Heart left ventricle (tissue), 13 donors: ENCODE results near the gene TNS4.

Source experiments
- POLR2A ChIP-seq, 2 donors: fragments of 450-650 bp; IDR thresholded peaks; one replicate each; pipeline ENCODE4 v1.6.1; 2017; ENCODE audit warnings: antibody characterized with exemption in 2 of 2, mild to moderate bottlenecking in 2 of 2, moderate library complexity in 2 of 2
- TF ChIP-seq, protein P1 (sequence below), 12 donors: fragments of 200-600 bp; sonication (generic) in 4 of 12; IDR thresholded peaks; one replicate each; pipeline versions ENCODE4 v1.5.0 to v1.8.0; 2018 to 2022; ENCODE audit warnings: antibody characterized with exemption in 12 of 12, mild to moderate bottlenecking in 5 of 12
- donor health status: ischemic (EF 13 %, LVEDD 7.1; RV severe dilation, severe dysfunction).
- donor health status: DM: no; HTN: yes; CAD: no.
- donor health status: DM: no; HTN: no; CAD: no.
- donor health status: ischemic (EF 25% LVEDD 6.9; RV normal size, moderate dysfunction).
- donor health status: ischemic (EF 25% LVEDD 5.7; RV mildly dilated, moderate dysfunction).
- donor health status: ischemic (EF 35%, LVEDD 5.7; RV mildly dilated, moderate dysfunction).
- donor health status: nonischemic (EF 11% LVEDD 7.7; RV severe dilation, severe dysfunction).
- donor health status: DM: yes; HTN: yes; CAD: no.
- donor health status: PGD.
- donor health status: ischemic (EF 29% LVEDD 5.4; RV normal size, mild dysfunction).
- donor health status: nonischemic (EF 23%, LVEDD 6.1; RV moderate dilation, normal function).

- TF ChIP-seq POLR2A (IDR thresholded peaks at IDR 0.05) = no peak
- TF ChIP-seq, protein P1, sequence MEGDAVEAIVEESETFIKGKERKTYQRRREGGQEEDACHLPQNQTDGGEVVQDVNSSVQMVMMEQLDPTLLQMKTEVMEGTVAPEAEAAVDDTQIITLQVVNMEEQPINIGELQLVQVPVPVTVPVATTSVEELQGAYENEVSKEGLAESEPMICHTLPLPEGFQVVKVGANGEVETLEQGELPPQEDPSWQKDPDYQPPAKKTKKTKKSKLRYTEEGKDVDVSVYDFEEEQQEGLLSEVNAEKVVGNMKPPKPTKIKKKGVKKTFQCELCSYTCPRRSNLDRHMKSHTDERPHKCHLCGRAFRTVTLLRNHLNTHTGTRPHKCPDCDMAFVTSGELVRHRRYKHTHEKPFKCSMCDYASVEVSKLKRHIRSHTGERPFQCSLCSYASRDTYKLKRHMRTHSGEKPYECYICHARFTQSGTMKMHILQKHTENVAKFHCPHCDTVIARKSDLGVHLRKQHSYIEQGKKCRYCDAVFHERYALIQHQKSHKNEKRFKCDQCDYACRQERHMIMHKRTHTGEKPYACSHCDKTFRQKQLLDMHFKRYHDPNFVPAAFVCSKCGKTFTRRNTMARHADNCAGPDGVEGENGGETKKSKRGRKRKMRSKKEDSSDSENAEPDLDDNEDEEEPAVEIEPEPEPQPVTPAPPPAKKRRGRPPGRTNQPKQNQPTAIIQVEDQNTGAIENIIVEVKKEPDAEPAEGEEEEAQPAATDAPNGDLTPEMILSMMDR (IDR thresholded peaks at IDR 0.05) = no peak
Observed at GRCh38 chr17:40500190-40500589, 1.2 kb downstream of the TNS4 start.
